AG09309 (cell line): ENCODE results near the gene TNK1.

Experiments
- DNase-seq: peaks from one replicate; pipeline ENCODE4 v3.0.0-alpha.2; 2010; ENCODE audit warnings: low read depth
- H3K4me3 ChIP-seq: 2 replicates; pipeline ENCODE4 v1.5.1; 2011; ENCODE audit warnings: mild to moderate bottlenecking, low read depth, low read length, moderate library complexity; ENCODE audit not compliant: control insufficient read depth
- CTCF ChIP-seq: IDR thresholded peaks from 2 replicates; pipeline ENCODE4 v1.5.1; 2011; ENCODE audit warnings: mild to moderate bottlenecking, low read depth, low read length, inconsistent platforms; ENCODE audit not compliant: insufficient read depth, control insufficient read depth; ENCODE audit errors: missing control alignments

The TNK1 gene

GRCh38 chr17:7411427-7411750 lies 30.5 kb downstream of the TNK1 start:
- no peak for DNase-seq
- no peak overlapping the region for H3K4me3 ChIP-seq
- TF ChIP-seq CTCF, result no peak

GRCh38 chr17:7413346-7413985 lies 32.6 kb downstream of the TNK1 start:
- DNase-seq, result peak; percentile 37
- TF ChIP-seq CTCF, result no peak
- H3K4me3 ChIP-seq, result no peak overlapping the region

- H3K4me3 ChIP-seq, result no peak overlapping the region
- DNase-seq, result no peak
- TF ChIP-seq CTCF, result no peak
These were observed 33.9 kb downstream of the TNK1 start for GRCh38 chr17:7414837-7415236.

GRCh38 chr17:7415784-7416183 lies 34.9 kb downstream of the TNK1 start:
- no peak for DNase-seq
- TF ChIP-seq CTCF, result no peak
- no peak overlapping the region for H3K4me3 ChIP-seq

- H3K4me3 ChIP-seq, result no peak overlapping the region
- no peak for DNase-seq
- no peak for TF ChIP-seq CTCF
These were observed 35.4 kb downstream of the TNK1 start for GRCh38 chr17:7416323-7416722.

GRCh38 chr17:7417056-7417655 lies 36.3 kb downstream of the TNK1 start:
- no peak overlapping the region for H3K4me3 ChIP-seq
- no peak for TF ChIP-seq CTCF

More at GRCh38 chr17:7417056-7417655, 36.3 kb downstream of the TNK1 start:
- DNase-seq, result no peak
